Effector CD4-positive, alpha-beta T cell (primary cell): ENCODE measurements around the gene CHERP.

Source experiments
- DNase-seq: peaks from one replicate; pipeline ENCODE4 v3.0.0-alpha.2; 2020
- total RNA-seq: gene quantifications from one replicate; lab custom pipeline; 2026; lab: John Stamatoyannopoulos, UW

CHERP gene
- 54.0 reads per million, percentile 70 among the genes with 10 or more reads in this experiment for total RNA-seq

- DNase-seq = peak; percentile 93
These were observed at the start of gene CHERP for GRCh38 chr19:16542045-16542909. CHERP (minus strand) TSS chr19:16542437; CDS start chr19:16542378, 59 bp downstream.

GRCh38 chr19:16590876-16591802 is 48.9 kb upstream of the CHERP start:
- DNase-seq = no peak

GRCh38 chr19:16589917-16590316 is 47.7 kb upstream of the CHERP start:
- no peak for DNase-seq

- DNase-seq = no peak
These were observed 46.8 kb upstream of the CHERP start for GRCh38 chr19:16588824-16589577.

GRCh38 chr19:16587833-16588823 is 45.9 kb upstream of the CHERP start:
- peak; percentile 61 for DNase-seq

- DNase-seq = peak; percentile 71
These were observed 45.0 kb upstream of the CHERP start for GRCh38 chr19:16586991-16587832.

- no peak for DNase-seq
These were observed 44.2 kb upstream of the CHERP start for GRCh38 chr19:16586477-16586871.

GRCh38 chr19:16585808-16586476 is 43.7 kb upstream of the CHERP start:
- DNase-seq = peak; percentile 34

GRCh38 chr19:16585094-16585801 is 43.0 kb upstream of the CHERP start:
- DNase-seq = no peak

GRCh38 chr19:16584248-16585093 is 42.2 kb upstream of the CHERP start:
- DNase-seq = peak; percentile 92

GRCh38 chr19:16582486-16583261 is 40.4 kb upstream of the CHERP start:
- DNase-seq = no peak

GRCh38 chr19:16581971-16582343 is 39.7 kb upstream of the CHERP start:
- DNase-seq = no peak

- no peak for DNase-seq
These were observed 39.1 kb upstream of the CHERP start for GRCh38 chr19:16581145-16581970.

GRCh38 chr19:16579381-16579780 is 37.1 kb upstream of the CHERP start:
- no peak for DNase-seq

- DNase-seq = no peak
These were observed 35.3 kb upstream of the CHERP start for GRCh38 chr19:16577531-16577985.
